ENCODE data around the gene ANKRD24.

Gene ANKRD24

DNA sequence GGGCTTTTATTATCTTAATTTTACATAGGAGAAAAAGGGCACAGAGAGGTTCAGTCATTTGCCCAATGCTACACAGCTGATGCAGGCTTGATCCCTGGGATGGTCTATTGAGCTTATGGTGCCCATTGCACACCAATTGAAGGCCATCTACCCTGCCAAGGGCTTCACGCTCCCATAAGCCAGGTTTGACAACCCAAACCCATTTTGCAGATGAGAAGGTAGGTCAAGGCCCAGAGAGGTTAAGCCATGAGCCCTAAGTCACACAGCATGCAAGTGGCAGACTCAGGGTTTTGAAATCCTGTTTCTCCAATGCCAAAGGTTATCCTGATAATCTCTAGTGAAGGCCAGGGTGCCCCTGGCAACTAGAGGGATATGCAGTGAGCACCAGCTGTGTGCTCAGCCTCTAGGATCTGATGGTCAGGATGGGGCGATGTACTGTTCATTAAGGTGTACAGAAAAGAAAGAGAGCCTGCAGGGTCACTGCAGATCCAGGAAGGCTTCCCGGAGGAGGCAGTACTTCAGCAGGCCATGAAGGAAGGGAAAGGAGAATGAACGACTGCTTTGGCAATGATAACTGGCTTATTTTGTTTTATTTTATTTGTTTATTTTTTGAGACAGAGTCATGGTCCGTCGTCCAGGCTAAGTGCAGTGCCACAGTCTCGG lies 20.9 kb upstream of the ANKRD24 start:
- H3K27me3 ChIP-seq (ENCODE audit: insufficient read depth, low read length, poor library complexity): no peaks in the 10 kb centered on the region

DNA sequence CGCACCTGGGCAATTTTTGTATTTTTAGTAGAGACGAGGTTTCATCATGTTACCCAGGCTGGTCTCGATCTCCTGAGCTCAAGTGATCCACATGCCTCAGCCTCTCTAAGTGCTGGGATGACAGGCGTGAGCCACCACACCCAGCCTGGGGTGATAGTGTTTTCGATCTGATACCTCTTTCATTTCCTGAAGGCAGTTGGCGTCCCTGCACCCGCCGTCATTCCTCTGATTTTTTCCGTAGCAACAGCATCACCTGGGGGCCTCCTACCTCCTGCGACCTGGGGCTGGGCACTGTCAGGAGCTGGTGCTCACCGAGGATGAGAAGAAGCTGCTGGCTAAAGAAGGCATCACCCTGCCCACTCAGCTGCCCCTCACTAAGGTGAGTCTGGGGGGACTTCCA lies 18.2 kb upstream of the ANKRD24 start:
- Histone ChIP-seq H3K79me2 (ENCODE audit: insufficient read depth, low read length) (no peaks in the 10 kb centered on the region), H3K9ac (ENCODE audit: low read depth, low read length) (no peak overlapping the region), H3K36me3 (ENCODE audit: insufficient read depth, low read length) (no peaks in the 10 kb centered on the region), H3K4me3 (ENCODE audit: low read depth in 1 of 2, low read length in 2 of 2) (no peak overlapping the region), H4K20me1 (ENCODE audit: insufficient read depth, low read length) (peaks cover 4% of the 10 kb centered on the region; the same call in 1 of the 2 replicates), H3K27ac (ENCODE audit: low read length) (no peak overlapping the region), H3K9me3 (ENCODE audit: insufficient read depth, low read length, severe bottlenecking) (no peaks in the 10 kb centered on the region), H3K4me1 (ENCODE audit: insufficient read depth, low read length) (no peaks in the 10 kb centered on the region), H2AFZ (ENCODE audit: low read depth, low read length) (no peak overlapping the region), H3K27me3 (ENCODE audit: insufficient read depth, low read length, poor library complexity) (no peaks in the 10 kb centered on the region), H3K4me2 (ENCODE audit: insufficient read depth, low read length) (no peak overlapping the region)
- TF ChIP-seq EZH2 (IDR thresholded peaks at IDR 0.05; ENCODE audit: borderline replicate concordance, low read depth, low read length, severe bottlenecking): no peak
- DNase-seq (no peak), ATAC-seq (ENCODE audit: insufficient read depth, low read depth) (no peak)

More for the DNA sequence above, 20.9 kb upstream of the ANKRD24 start:
- no peaks in the 10 kb centered on the region for H3K79me2 ChIP-seq (ENCODE audit: insufficient read depth, low read length)
- H3K4me3 ChIP-seq (ENCODE audit: low read depth in 1 of 2, low read length in 2 of 2): no peak overlapping the region
- H3K4me1 ChIP-seq (ENCODE audit: insufficient read depth, low read length): no peaks in the 10 kb centered on the region
- no peaks in the 10 kb centered on the region for H3K9me3 ChIP-seq (ENCODE audit: insufficient read depth, low read length, severe bottlenecking)
- H3K4me2 ChIP-seq (ENCODE audit: insufficient read depth, low read length): no peak overlapping the region
- H3K27ac ChIP-seq (ENCODE audit: low read length): no peak overlapping the region
- no peak for ATAC-seq (ENCODE audit: insufficient read depth, low read depth)
- TF ChIP-seq, protein P1, sequence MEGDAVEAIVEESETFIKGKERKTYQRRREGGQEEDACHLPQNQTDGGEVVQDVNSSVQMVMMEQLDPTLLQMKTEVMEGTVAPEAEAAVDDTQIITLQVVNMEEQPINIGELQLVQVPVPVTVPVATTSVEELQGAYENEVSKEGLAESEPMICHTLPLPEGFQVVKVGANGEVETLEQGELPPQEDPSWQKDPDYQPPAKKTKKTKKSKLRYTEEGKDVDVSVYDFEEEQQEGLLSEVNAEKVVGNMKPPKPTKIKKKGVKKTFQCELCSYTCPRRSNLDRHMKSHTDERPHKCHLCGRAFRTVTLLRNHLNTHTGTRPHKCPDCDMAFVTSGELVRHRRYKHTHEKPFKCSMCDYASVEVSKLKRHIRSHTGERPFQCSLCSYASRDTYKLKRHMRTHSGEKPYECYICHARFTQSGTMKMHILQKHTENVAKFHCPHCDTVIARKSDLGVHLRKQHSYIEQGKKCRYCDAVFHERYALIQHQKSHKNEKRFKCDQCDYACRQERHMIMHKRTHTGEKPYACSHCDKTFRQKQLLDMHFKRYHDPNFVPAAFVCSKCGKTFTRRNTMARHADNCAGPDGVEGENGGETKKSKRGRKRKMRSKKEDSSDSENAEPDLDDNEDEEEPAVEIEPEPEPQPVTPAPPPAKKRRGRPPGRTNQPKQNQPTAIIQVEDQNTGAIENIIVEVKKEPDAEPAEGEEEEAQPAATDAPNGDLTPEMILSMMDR (IDR thresholded peaks at IDR 0.05; ENCODE audit: borderline replicate concordance, extremely low read depth, low read length, poor library complexity, severe bottlenecking): no peak
- TF ChIP-seq EZH2 (IDR thresholded peaks at IDR 0.05; ENCODE audit: borderline replicate concordance, low read depth, low read length, severe bottlenecking): no peak
- H3K9ac ChIP-seq (ENCODE audit: low read depth, low read length): no peak overlapping the region
- no peaks in the 10 kb centered on the region for H3K36me3 ChIP-seq (ENCODE audit: insufficient read depth, low read length)
- no peak for DNase-seq
- H2AFZ ChIP-seq (ENCODE audit: low read depth, low read length): no peak overlapping the region
- H4K20me1 ChIP-seq (ENCODE audit: insufficient read depth, low read length): peaks cover 4% of the 10 kb centered on the region; the same call in 1 of the 2 replicates

DNA sequence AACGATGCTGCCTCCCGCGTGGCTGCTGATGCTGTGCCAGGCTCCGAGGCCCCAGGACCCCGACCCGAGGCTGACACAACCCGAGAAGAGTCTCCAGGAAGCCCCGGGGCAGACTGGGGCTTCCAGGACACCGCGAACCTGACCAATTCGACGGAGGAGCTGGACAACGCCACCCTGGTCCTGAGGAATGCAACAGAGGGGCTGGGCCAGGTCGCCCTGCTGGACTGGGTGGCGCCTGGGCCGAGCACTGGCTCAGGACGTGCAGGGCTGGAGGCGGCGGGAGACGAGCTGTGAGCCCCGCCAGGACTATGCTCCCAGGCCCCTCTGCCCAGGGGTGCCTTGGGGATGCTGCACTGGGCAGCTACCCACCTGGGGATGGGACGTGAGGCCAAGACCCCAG lies 10.8 kb upstream of the ANKRD24 start:
- H3K27me3 ChIP-seq (ENCODE audit: insufficient read depth, low read length, poor library complexity): no peaks in the 10 kb centered on the region
- H3K4me1 ChIP-seq (ENCODE audit: insufficient read depth, low read length): no peaks in the 10 kb centered on the region
- no peak overlapping the region for H2AFZ ChIP-seq (ENCODE audit: low read depth, low read length)
- no peak overlapping the region for H3K4me2 ChIP-seq (ENCODE audit: insufficient read depth, low read length)
- H3K9ac ChIP-seq (ENCODE audit: low read depth, low read length): no peak overlapping the region
- DNase-seq (no peak), ATAC-seq (ENCODE audit: insufficient read depth, low read depth) (no peak)
- no peaks in the 10 kb centered on the region for H3K9me3 ChIP-seq (ENCODE audit: insufficient read depth, low read length, severe bottlenecking)
- no peak for TF ChIP-seq EZH2 (IDR thresholded peaks at IDR 0.05; ENCODE audit: borderline replicate concordance, low read depth, low read length, severe bottlenecking)
- TF ChIP-seq, protein P1 (IDR thresholded peaks at IDR 0.05; ENCODE audit: borderline replicate concordance, extremely low read depth, low read length, poor library complexity, severe bottlenecking): no peak
- H3K36me3 ChIP-seq (ENCODE audit: insufficient read depth, low read length): peaks cover 8% of the 10 kb centered on the region
- H3K27ac ChIP-seq (ENCODE audit: low read length): no peak overlapping the region
- no peak overlapping the region for H3K4me3 ChIP-seq (ENCODE audit: low read depth in 1 of 2, low read length in 2 of 2)
- H4K20me1 ChIP-seq (ENCODE audit: insufficient read depth, low read length): peaks cover 12% of the 10 kb centered on the region
- no peaks in the 10 kb centered on the region for H3K79me2 ChIP-seq (ENCODE audit: insufficient read depth, low read length)

DNA sequence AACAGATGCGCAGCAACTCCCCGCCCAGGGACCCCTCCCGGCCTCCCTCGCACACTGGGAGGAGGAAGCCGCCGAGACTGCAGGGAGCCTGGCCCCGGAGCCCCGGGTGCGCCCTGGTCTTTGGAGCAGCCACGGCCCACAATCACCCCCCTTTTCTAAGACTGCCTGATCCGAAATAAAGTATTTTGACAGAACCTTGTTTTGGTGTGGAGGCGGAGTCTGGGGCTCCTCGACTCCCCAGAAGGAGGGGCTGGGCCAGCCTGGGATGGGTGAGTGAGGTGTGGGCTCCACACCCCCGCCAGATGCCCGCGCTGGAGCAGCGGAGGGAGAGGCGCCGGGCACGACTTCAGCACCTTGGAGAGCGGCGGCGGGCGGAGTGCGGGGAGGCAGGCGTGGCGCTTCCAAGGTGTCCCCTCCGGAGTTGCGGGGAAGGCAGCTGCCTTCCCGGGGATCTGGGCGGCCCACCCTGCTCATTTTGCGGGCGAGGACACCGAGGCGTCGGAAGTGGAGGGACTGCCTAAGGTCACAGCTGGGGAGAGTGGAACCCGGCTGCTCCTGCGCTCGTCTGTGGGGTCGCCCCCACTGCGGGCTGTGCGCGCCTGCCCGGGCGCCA lies 9.5 kb upstream of the ANKRD24 start:
- Histone ChIP-seq H3K9me3 (ENCODE audit: insufficient read depth, low read length, severe bottlenecking) (no peaks in the 10 kb centered on the region), H3K4me3 (ENCODE audit: low read depth in 1 of 2, low read length in 2 of 2) (no peak overlapping the region), H3K9ac (ENCODE audit: low read depth, low read length) (no peak overlapping the region), H2AFZ (ENCODE audit: low read depth, low read length) (no peak overlapping the region), H3K79me2 (ENCODE audit: insufficient read depth, low read length) (no peaks in the 10 kb centered on the region), H4K20me1 (ENCODE audit: insufficient read depth, low read length) (peaks cover 12% of the 10 kb centered on the region), H3K27ac (ENCODE audit: low read length) (no peak overlapping the region), H3K36me3 (ENCODE audit: insufficient read depth, low read length) (peaks cover 8% of the 10 kb centered on the region), H3K27me3 (ENCODE audit: insufficient read depth, low read length, poor library complexity) (no peaks in the 10 kb centered on the region), H3K4me1 (ENCODE audit: insufficient read depth, low read length) (no peaks in the 10 kb centered on the region), H3K4me2 (ENCODE audit: insufficient read depth, low read length) (no peak overlapping the region)
- ATAC-seq (ENCODE audit: insufficient read depth, low read depth): peak; percentile 95
- DNase-seq: peak; percentile 76
- TF ChIP-seq EZH2 (IDR thresholded peaks at IDR 0.05; ENCODE audit: borderline replicate concordance, low read depth, low read length, severe bottlenecking): no peak
- TF ChIP-seq, protein P1 (IDR thresholded peaks at IDR 0.05; ENCODE audit: borderline replicate concordance, extremely low read depth, low read length, poor library complexity, severe bottlenecking): no peak
